GM19099 (cell line): ENCODE data around the gene PGF.

Experiments
- POLR2A ChIP-seq: IDR thresholded peaks from 3 replicates; pipeline ENCODE4 v1.6.1; 2011; ENCODE audit warnings: low read depth; ENCODE audit not compliant: insufficient read length; ENCODE audit errors: extremely low read depth

The PGF gene

DNA sequence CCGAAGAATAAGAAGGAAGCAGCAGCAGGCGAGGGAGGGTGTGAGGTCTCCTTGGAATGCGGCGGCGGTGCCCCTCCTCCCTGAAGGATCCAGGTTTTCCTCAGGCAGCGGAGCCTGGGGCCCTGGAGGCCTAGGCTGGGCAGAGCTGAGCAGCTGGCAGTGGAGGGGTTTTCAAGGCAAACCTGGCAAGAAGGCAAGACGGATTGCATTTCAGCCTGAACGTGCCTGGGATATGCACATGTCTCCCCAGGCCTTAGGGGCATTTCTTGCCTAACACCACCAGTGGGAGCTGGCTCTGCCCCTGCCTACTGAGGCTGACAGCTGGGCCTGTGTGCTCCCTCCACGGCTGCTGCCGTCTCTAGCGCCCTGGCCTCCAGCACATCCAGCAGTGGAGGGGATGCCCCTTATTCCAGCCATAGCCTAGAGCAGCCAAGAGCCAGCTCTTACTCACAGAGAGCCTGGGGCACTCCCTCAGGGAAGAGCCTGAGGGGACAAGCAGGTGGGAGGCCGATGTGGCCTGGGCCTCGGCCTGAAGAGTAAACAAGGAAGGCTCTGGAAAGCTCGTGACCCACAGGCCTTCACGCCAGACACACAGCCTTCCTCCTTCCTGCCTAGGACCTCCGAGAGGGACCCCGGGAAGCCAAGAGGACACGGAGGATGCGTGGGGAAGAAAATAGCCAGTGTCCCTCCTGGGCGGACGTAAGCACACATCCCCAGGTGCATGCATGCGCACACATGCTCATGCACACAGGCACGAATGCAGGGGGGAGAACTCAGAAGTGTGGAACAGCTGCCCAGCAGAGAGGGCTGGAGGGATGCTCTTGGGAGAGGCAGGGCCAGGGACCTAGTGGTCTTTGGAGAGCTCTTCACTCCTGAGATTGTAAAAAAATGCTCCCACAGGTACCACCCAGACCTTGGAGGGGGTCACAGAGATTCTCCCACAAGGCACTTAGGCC lies 24.3 kb upstream of the PGF start:
- TF ChIP-seq POLR2A, result no peak

DNA sequence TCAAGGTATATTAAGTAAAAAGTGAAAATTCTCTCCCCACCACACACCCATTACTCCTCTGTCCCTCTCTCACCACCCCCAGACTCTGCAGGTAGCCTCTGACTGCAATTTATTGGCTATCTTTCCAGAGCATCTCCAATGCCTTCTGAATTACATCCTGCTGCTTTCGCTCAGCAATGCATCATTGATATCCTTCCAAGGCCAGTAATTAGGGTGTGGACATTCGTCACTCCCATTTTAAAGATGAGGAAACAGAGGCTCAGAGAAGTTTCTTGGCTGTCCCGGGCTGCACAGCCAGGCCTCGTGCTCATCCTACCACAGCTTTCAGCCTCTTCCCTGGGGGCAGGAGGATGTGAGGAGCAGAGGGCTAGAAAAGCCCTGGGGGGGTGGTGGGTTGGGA lies 23.6 kb upstream of the PGF start:
- TF ChIP-seq POLR2A, result no peak

DNA sequence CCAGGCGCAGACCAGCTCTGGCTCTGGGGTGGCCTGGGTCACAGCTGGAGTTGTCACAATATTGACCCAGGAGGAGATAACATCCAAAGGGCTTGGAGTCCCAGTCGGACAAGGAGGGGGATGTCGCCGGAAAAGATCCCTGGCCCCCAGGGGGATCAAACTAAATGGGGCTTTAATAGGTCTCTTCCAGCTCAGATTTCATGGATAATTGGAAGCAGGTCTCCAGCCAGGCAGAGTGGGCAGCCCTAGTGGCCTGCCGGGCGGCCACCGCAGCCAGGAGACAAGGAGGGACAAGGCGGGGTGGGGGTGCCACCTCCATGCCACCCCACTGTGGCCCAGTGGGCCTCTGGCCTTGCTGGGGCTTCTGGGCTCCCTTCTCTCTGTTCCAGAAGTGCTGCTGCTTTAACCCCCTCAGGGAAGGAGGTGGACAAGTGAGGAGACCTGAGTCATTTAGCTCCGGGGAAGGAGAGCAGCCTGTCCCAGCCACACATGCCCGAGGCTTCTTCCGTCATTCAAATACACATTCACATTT lies 23.1 kb upstream of the PGF start:
- no peak for TF ChIP-seq POLR2A

DNA sequence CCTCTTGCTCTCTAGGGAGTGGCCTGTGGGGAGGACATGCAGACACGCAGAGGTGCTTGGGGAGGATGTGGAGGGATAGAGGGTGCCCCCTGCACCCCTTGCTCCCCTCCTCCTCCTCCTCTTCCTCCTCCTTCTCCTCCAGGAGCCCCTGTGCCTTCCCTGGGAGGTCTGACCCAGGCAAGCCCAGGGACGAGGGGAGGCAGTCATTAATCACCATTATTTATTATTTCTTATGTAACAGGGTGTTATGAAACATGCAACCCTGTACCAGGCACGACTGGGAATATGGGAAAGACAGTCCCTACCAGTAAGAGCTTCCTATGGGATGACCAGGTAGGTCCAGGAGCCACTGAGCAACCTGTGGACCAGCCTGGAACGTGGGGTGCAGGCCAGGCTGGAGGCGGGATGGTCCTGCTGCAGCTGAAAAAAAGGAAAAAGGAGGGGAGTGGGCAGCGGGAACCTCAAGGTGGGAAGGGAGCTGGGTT lies 22.5 kb upstream of the PGF start:
- no peak for TF ChIP-seq POLR2A

DNA sequence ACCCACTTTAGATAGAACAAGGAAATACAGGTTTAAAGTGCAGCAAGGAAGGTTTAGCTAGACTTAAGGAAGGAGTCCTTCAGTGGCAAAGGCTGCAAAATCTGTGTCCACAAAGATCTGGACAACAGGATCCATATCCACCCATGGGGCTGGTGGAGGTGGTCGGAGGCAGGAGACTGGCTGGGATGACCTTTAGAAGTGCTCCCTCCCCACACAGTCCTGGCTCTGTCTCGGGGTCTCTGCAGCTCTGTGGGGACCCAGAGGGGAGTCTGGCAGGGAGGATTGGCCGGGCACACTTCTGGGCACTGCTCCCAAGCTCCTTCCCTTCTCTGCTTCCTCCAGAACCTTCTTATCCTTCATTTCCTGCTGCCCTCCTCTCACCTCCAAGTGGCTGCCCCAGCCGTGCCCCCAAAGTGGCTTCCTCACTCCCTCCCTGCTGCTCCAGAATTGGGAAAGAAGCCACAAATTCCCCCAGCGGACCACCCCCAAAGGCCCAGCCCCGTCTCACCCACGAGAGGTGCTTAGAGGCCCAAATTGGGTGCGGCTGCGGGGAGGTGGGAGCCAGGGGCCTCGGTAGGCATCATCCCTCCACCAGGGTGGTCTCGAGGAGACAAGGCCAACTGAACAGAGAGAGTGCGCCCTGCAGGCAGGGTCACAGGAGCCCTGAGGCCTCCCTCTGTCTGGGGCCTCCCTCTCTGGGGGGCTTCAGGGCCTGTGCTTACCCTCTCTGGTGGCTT lies 21.9 kb upstream of the PGF start:
- TF ChIP-seq POLR2A, result no peak

DNA sequence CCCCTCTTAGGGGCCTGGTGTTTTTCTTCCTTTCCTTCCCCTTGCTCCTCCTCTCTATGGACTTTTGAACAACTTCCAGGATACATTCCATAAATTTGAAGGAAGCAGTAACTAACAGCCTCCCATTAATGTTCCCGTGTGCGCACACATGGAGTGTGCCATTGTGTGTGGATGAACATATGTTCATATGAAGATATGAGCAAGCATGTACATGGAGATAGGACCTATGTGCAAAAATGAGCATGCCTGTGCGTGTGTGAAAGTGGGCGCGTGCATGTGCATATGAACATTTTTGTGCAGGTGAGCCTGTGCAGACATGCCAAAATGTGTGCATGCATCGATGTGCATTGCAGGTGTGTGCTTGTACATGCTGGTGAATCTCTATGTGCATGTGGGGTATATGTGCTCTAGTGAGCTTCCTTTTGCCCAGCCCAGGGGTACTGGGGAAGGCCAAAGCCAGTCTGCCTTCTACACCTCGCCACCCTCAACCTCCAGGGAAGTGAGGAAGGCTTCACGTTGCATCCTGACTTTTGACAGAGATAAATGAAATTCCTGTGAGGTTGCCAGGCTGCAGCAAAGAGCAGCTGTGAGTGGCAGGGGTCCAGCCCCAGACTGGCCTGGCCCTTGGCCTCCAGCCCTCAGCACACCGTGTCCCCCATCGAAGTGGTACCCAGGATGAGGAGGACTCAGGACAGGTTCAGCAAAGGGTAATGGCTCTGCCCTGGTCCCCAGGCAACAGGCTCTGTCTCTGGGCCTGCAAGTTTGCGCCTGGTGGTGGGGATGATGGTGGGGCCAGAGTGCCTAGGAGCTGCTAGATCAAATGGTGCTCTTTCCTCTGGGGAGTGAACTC lies 21.1 kb upstream of the PGF start:
- no peak for TF ChIP-seq POLR2A

DNA sequence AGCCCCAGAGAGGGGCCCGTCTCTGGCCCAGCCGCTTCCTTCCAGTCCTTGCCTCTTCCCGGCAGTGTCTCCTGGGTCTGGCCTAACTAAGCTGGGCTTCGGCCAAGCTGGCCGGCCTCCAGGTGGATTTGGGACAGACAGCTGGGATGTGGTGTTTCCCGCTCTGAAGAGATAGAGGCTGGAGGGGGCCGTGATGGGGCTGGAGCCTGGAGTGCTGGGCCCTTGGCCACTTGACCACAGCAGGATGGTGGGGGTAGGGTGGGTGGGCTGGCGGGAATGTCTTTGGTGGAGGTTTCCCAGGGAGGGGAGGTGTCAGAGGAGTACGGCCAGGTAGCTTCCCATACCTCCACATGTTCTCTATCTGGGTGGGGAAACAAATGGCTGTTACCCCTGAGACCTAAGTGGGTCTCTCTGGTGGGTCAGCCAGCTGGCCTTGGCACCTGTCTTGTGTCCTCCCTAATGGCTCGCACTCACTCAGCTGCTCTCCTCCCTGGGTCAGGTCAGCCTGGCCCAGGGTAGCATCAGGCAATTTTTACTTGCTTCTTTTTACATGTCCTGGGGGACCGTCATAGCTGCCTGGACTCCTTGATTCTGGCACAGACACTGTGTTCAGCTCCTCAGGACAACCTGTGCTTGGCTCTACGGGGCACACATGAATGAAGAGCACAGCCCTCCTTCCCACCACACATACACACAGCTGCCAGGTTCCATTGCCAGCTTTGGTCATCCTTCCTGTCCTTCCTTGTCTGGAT lies 19.8 kb upstream of the PGF start:
- TF ChIP-seq POLR2A, result no peak

DNA sequence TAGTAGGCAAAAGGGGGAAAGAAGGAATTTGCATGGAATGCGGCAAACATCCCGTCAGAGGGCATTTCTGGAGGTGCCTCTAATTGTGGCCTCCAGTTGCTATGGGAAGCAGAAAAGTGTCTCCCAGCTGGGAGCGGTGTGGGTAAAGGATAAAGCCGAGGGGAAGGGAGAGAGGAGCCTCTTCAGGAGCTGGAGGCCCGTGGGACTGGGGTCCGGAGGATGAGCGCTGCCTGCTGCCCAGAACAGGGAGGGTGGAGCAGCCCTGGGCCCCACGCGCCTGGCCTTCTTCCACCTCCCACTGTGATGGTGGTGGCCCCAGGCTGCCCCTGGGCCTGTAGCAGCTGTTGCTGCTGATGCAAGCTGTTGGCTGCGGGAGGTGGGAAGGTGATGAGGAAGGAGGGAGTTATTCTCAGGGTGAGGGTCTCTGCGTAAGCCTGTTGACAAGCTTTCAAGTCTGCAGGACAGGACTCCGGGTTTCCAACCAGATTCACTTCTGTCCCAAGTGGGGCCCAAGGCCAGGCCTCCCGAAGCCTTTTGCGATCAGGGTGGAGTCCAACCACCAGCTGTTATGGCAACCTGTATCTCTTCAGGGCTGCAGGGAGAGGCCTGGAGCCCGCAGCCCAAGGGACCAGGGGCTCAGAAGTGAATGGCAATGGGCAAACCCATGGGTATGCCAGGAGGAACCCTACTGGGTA lies 19.1 kb upstream of the PGF start:
- no peak for TF ChIP-seq POLR2A

DNA sequence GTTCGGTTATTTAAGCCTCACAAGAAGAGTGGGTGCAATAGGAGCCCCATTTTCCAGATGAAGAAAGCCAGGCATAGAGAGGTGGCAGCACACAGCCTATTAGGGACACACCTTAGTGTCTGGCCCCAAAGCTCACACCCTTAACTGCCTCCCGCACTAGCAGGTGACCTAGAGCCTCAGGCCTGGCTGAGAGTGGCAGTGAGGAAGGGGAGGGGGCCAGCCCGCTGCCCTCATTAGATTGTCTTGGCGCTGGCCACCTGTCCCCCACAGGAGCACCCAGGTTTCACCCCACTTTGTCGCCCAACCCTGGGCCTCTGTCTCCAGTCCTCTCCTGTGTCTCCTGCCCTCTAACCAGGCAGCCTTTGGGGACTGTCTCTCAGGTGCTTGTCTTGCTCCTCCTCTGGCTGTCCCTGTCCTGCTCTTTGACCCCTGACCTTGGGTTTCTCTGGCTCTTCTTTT lies 18.5 kb upstream of the PGF start:
- no peak for TF ChIP-seq POLR2A

DNA sequence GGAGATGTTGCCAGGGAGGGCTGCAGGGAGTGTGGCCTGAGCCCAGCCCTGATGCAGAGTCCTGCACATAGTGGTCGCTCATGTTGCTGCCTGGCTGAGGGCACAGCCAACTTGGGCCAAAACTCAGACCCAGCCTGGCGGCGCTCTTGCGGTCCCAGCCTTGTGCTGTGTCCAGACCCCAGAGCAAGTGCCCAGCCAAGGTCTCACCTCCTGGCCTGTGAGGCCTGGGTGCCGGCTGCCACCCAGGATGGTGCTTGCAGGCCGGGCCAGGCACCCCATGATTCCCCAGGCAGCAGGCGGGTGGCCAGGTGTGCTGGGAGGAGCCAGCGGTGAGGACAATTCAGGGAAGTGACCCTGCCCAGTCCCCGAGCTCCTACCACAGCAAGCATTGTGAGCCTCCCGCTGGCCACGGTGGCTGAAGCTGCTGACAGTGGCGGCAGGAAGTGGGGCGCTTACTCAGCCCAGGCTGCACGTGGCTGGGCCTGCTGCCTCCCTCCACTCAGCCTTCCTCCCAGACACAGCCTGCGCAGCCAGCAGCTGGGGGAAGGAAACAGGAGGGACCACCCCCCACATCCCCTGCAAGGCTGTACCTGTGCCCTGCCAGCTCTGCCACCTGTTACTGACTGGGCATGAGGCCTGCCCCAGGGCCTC lies 17.7 kb upstream of the PGF start:
- TF ChIP-seq POLR2A, result no peak

DNA sequence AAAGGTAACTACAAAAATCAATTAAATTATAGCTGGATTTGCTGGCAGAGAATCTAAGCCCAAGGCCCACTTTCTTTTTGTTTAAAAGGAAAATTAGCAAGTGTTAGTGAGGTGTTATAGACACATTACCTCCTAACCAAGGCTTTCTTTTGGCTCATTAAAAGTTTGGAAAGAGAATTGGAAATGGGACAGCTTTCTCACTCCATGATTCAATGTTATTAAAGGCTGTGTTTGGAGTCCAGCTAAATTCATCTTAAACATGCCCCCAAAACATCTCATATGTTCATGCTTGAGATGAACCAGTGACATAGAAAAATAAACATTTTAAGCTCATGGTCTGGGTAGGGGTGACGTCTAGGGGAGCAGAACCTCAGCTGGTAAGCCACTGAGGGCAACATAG lies 13.4 kb upstream of the PGF start:
- no peak for TF ChIP-seq POLR2A

DNA sequence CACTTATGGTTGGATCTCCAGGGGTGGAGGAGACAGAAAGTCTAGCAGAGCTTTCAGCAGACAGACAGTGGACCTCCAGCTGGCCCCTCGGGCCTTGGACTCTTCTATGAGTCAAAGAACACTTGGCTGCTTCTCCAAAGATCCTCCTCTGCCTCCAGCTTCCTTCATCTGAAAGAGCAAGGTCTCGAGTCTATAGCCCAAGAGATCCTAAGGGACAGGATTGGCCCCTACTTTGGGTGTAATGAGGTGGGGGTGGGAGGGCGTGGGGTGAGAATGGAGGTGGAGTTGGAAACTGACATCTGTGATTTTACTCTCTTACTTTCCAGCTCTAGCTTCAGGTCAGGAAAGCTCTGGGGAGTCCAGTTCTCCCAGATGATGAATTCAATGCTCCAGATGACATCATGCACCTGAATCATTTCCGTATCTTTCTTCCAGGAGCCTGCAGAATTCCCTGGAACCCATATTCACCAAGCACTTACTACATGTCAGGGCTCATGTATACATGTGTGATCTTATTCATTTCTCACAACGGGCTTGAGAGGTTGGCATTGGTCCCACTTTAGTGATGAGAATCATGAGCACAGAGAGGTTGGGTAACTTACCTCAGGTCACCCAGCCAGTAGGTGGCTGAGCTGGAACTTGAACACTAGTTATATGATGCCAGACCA lies 10.2 kb upstream of the PGF start:
- TF ChIP-seq POLR2A, result no peak
